K562 (cell line): ENCODE data around the gene VTA1.

Experiments used
- CCNT2 ChIP-seq: IDR thresholded peaks from 2 replicates; pipeline ENCODE4 v1.6.1; 2011; ENCODE audit warnings: borderline replicate concordance, low read depth, mild to moderate bottlenecking, moderate library complexity, mixed read lengths, low read length; ENCODE audit not compliant: insufficient read length; ENCODE audit errors: extremely low read depth
- ELF4 ChIP-seq: fragments of 450-650 bp; formaldehyde crosslinking; IDR thresholded peaks from 2 replicates; pipeline ENCODE4 v1.4.0; 2022; ENCODE audit warnings: missing genetic modification characterization
- EZH2 ChIP-seq: IDR thresholded peaks from 2 replicates; pipeline ENCODE4 v1.6.1; 2012; ENCODE audit warnings: low read depth, mild to moderate bottlenecking, inconsistent platforms, low read length, borderline replicate concordance
- GATA2 ChIP-seq: sonication (generic); formaldehyde crosslinking; IDR thresholded peaks from 2 replicates; pipeline ENCODE4 v1.4.0; 2020; ENCODE audit warnings: mild to moderate bottlenecking, missing genetic modification reagents
- JUND ChIP-seq, 2 experiments: IDR thresholded peaks; 2 replicates in 1 of 2; 3 replicates in 1 of 2; pipeline ENCODE4 v1.6.1; 2011; ENCODE audit warnings: borderline replicate concordance in 2 of 2, low read depth in 2 of 2, low read length in 2 of 2, improper control_type of control experiment in 1 of 2, missing biosample characterization in 1 of 2, missing genetic modification characterization in 1 of 2, missing genetic modification reagents in 1 of 2
- KLF13 ChIP-seq: fragments of 450-650 bp; IDR thresholded peaks from 2 replicates; pipeline ENCODE4 v1.6.1; 2016; ENCODE audit warnings: missing genetic modification characterization, low read depth, mild to moderate bottlenecking, missing compliant biosample characterization, moderate library complexity, borderline replicate concordance
- NCOA1 ChIP-seq: fragments of 450-650 bp; IDR thresholded peaks from 2 replicates; pipeline ENCODE4 v1.6.1; 2016; ENCODE audit warnings: low read depth
- TAF15 ChIP-seq: fragments of 200-400 bp; formaldehyde crosslinking; IDR thresholded peaks from 2 replicates; pipeline ENCODE4 v1.6.1; 2017; ENCODE audit warnings: mild to moderate bottlenecking, low read depth, low read length, moderate library complexity
- TARDBP ChIP-seq: fragments of 450-650 bp; IDR thresholded peaks from 2 replicates; pipeline ENCODE4 v1.6.1; 2016
- ZNF24 ChIP-seq: fragments of 450-650 bp; IDR thresholded peaks from 2 replicates; pipeline ENCODE4 v1.6.1; 2016
- ZNF766 ChIP-seq: fragments of 200-800 bp; sonication (Bioruptor generic); conservative IDR thresholded peaks from 2 replicates; pipeline ENCODE4 v1.6.1; 2016; ENCODE audit warnings: missing genetic modification characterization, missing compliant biosample characterization
- TF ChIP-seq, protein P1 (sequence below), 3 experiments: IDR thresholded peaks in 2 of 3; conservative IDR thresholded peaks in 1 of 3; 2 replicates each; pipeline ENCODE4 v1.5.1; 2011 to 2012; ENCODE audit warnings: low read length in 3 of 3, mild to moderate bottlenecking in 3 of 3, control low read depth in 2 of 3, improper control_type of control experiment in 1 of 3, inconsistent platforms in 1 of 3, low read depth in 1 of 3, mixed read lengths in 1 of 3, moderate library complexity in 1 of 3; ENCODE audit not compliant: insufficient read depth in 2 of 3
- TF ChIP-seq, protein P2 (sequence below): fragments of 450-650 bp; IDR thresholded peaks from 2 replicates; pipeline ENCODE4 v1.6.1; 2018; ENCODE audit warnings: mild to moderate bottlenecking, low read depth; ENCODE audit not compliant: partially characterized antibody

DNA sequence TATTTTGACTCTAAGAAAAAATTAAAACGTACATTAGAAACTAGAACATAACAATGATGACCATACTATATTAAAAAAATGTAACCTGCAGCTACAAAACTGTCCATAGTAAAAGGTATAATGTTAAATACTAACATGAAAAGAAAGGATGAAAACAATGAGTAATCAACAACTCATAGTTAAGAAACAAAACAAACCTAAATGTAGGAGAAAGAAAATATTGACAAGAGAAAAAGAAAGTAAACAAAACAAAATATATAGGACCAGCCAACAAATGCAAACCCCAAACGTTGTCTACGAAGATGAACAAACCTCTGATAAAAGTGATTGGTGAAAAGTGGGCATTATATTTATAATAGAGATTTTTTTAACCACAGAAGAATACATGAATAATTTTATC is 113.7 kb downstream of the VTA1 start:
- TF ChIP-seq, protein P1, sequence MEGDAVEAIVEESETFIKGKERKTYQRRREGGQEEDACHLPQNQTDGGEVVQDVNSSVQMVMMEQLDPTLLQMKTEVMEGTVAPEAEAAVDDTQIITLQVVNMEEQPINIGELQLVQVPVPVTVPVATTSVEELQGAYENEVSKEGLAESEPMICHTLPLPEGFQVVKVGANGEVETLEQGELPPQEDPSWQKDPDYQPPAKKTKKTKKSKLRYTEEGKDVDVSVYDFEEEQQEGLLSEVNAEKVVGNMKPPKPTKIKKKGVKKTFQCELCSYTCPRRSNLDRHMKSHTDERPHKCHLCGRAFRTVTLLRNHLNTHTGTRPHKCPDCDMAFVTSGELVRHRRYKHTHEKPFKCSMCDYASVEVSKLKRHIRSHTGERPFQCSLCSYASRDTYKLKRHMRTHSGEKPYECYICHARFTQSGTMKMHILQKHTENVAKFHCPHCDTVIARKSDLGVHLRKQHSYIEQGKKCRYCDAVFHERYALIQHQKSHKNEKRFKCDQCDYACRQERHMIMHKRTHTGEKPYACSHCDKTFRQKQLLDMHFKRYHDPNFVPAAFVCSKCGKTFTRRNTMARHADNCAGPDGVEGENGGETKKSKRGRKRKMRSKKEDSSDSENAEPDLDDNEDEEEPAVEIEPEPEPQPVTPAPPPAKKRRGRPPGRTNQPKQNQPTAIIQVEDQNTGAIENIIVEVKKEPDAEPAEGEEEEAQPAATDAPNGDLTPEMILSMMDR (IDR thresholded peaks at IDR 0.05 in 2 of 3, conservative IDR thresholded peaks at IDR 0.05 in 1 of 3; ENCODE audit: insufficient read depth in 2 of 3, low read depth in 1 of 3, low read length in 3 of 3) = no peak
- TF ChIP-seq CCNT2 (no peak), JUND (IDR thresholded peaks at IDR 0.05; ENCODE audit: borderline replicate concordance, low read depth, low read length) (no peak), JUND (tag; IDR thresholded peaks at IDR 0.05; ENCODE audit: borderline replicate concordance, low read depth, low read length) (no peak), EZH2 (no peak), ZNF24 (no peak), TAF15 (no peak), GATA2 (CRISPR knock-in tag) (no peak), TARDBP (no peak), ZNF766 (CRISPR knock-in tag) (no peak), NCOA1 (no peak), KLF13 (tag) (no peak), ELF4 (CRISPR knock-in tag) (no peak)
- TF ChIP-seq, protein P2, sequence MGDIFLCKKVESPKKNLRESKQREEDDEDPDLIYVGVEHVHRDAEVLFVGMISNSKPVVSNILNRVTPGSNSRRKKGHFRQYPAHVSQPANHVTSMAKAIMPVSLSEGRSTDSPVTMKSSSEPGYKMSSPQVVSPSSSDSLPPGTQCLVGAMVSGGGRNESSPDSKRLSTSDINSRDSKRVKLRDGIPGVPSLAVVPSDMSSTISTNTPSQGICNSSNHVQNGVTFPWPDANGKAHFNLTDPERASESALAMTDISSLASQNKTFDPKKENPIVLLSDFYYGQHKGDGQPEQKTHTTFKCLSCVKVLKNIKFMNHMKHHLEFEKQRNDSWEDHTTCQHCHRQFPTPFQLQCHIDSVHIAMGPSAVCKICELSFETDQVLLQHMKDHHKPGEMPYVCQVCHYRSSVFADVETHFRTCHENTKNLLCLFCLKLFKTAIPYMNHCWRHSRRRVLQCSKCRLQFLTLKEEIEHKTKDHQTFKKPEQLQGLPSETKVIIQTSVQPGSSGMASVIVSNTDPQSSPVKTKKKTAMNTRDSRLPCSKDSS = no peak
